ENCODE results near the gene PTPRCAP.

DNA sequence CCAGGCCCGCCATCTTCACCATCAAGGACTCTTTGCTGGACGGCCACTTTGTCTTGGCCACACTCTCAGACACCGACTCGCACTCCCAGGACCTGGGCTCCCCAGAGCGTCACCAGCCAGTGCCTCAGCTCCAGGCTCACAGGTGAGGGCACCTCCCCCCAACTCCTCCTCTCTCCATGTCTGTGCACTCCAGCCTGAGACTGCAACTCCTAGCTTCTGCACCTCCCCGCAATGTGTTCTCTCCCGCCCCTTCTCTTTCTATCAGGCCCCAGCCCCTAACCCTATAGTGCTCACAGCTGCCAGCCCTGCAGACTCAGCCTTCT is 41.3 kb downstream of the PTPRCAP start:
- no peak for TF ChIP-seq POLR2AphosphoS5 (IDR thresholded peaks at IDR 0.05; ENCODE audit: low read depth, low read length)
- no peak for TF ChIP-seq TAF1 (IDR thresholded peaks at IDR 0.05; ENCODE audit: borderline replicate concordance, insufficient read depth, low read length)
- TF ChIP-seq SIN3A (IDR thresholded peaks at IDR 0.05; ENCODE audit: borderline replicate concordance, insufficient read depth, low read length) = no peak
- TF ChIP-seq, protein P1, sequence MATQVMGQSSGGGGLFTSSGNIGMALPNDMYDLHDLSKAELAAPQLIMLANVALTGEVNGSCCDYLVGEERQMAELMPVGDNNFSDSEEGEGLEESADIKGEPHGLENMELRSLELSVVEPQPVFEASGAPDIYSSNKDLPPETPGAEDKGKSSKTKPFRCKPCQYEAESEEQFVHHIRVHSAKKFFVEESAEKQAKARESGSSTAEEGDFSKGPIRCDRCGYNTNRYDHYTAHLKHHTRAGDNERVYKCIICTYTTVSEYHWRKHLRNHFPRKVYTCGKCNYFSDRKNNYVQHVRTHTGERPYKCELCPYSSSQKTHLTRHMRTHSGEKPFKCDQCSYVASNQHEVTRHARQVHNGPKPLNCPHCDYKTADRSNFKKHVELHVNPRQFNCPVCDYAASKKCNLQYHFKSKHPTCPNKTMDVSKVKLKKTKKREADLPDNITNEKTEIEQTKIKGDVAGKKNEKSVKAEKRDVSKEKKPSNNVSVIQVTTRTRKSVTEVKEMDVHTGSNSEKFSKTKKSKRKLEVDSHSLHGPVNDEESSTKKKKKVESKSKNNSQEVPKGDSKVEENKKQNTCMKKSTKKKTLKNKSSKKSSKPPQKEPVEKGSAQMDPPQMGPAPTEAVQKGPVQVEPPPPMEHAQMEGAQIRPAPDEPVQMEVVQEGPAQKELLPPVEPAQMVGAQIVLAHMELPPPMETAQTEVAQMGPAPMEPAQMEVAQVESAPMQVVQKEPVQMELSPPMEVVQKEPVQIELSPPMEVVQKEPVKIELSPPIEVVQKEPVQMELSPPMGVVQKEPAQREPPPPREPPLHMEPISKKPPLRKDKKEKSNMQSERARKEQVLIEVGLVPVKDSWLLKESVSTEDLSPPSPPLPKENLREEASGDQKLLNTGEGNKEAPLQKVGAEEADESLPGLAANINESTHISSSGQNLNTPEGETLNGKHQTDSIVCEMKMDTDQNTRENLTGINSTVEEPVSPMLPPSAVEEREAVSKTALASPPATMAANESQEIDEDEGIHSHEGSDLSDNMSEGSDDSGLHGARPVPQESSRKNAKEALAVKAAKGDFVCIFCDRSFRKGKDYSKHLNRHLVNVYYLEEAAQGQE (IDR thresholded peaks at IDR 0.05; ENCODE audit: insufficient read depth in 1 of 2, low read depth in 2 of 2, low read length in 2 of 2) = no peak
- TF ChIP-seq FOXP2 (optimal IDR thresholded peaks at IDR 0.05; ENCODE audit: borderline replicate concordance, extremely low read depth, extremely low read length, insufficient read depth) = no peak
